AG09319 (cell line): ENCODE measurements around the gene TPD52L2.

ENCODE experiments used
- DNase-seq: peaks from one replicate; pipeline ENCODE4 v3.0.0-alpha.2; 2010; ENCODE audit warnings: low read depth; ENCODE audit errors: extremely low read depth
- CTCF ChIP-seq: IDR thresholded peaks from 2 replicates; pipeline ENCODE4 v1.5.1; 2011; ENCODE audit warnings: low read depth, mild to moderate bottlenecking, inconsistent platforms, low read length, moderate library complexity

TPD52L2 gene

GRCh38 chr20:63886921-63887320 lies 21.9 kb downstream of the TPD52L2 start:
- DNase-seq = no peak
- no peak for TF ChIP-seq CTCF

GRCh38 chr20:63889241-63890200 lies 24.5 kb downstream of the TPD52L2 start:
- no peak for TF ChIP-seq CTCF
- no peak for DNase-seq

- no peak for DNase-seq
- TF ChIP-seq CTCF = no peak
These were observed 25.1 kb downstream of the TPD52L2 start for GRCh38 chr20:63890201-63890576.

- no peak for DNase-seq
- TF ChIP-seq CTCF = no peak
These were observed 25.5 kb downstream of the TPD52L2 start for GRCh38 chr20:63890616-63891015.

- no peak for TF ChIP-seq CTCF
- no peak for DNase-seq
These were observed 26.3 kb downstream of the TPD52L2 start for GRCh38 chr20:63891061-63892002.

GRCh38 chr20:63892402-63892801 lies 27.3 kb downstream of the TPD52L2 start:
- no peak for TF ChIP-seq CTCF
- no peak for DNase-seq

GRCh38 chr20:63893999-63894357 lies 28.9 kb downstream of the TPD52L2 start:
- DNase-seq = no peak
- no peak for TF ChIP-seq CTCF
